ENCODE measurements around the gene CCDC69.
"Not testable (repeated sequence)": the region's sequence is repeated elsewhere in the genome, so short reads cannot be mapped to it uniquely, and the experiment has no call there.

The CCDC69 gene

GRCh38 chr5:151244206-151244605 lies 20.3 kb upstream of the CCDC69 start:
- no peak for DNase-seq

DNA sequence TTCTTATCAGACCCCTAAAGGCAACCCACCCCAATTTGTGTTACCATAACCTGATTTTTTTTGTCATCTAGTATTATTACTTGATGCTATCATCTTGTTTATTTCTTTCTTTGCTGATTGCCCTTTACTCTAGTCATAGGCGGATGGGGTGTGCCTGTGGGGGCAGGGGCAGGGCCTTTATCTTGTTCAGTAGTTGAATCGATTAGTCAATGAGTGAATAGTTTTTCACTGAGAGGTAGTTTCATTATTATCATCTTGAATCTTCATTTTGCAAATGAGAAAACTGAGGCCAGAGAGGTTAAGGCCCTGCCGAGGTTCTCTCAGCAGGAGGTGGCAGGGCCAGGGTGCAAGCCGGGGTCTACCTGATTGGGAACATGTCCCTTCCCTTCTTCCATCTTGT lies 19.7 kb upstream of the CCDC69 start:
- DNase-seq = no peak

- DNase-seq = no peak
Observed at GRCh38 chr5:151243127-151243526, 19.2 kb upstream of the CCDC69 start.

GRCh38 chr5:151240924-151241635 lies 17.2 kb upstream of the CCDC69 start:
- DNase-seq = no peak

GRCh38 chr5:151240268-151240835 lies 16.5 kb upstream of the CCDC69 start:
- not testable (repeated sequence) for DNase-seq

GRCh38 chr5:151239237-151239861 lies 15.5 kb upstream of the CCDC69 start:
- DNase-seq = peak in 1 of 2 donors; percentile 18

DNA sequence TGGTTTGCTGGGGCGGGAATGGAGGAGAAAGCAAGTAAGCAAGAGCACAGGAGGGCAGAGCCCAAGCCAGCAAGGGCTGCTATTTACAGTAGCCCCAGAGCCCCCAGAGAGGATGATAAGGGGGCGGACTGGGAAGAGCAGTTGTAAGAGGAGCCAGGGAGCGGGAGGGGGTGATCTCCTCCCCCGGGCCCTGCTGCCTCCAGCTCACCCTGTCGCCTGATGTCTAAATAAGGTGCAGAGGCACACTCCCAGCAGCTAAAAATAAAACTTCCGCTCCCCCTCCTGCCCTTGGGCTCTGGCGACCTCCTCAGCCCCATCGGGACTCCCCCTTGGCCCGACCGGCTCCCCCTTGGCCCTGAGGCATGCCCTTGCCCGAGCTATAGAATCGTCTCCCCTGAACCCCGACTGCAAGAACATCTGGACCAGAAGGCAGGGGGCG lies 14.4 kb upstream of the CCDC69 start:
- DNase-seq = no peak

DNA sequence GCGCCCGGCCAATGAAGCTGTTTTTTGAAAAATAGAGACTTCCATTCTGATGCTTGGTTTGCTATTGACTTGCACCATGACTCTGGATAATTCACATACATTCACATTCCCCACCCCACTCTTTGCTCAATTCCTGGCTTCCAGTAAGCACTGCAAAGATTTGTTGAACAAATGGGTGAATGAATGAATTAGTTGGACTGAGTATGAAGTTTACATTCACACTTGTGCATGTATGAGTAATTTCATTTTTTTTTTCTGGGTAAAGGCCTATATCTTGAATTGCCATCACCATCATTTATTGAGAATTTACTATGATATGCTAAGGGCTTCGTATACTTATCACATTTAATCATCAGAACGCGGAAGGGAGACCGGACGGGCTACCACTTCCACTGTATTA lies 13.8 kb upstream of the CCDC69 start:
- no peak for DNase-seq

DNA sequence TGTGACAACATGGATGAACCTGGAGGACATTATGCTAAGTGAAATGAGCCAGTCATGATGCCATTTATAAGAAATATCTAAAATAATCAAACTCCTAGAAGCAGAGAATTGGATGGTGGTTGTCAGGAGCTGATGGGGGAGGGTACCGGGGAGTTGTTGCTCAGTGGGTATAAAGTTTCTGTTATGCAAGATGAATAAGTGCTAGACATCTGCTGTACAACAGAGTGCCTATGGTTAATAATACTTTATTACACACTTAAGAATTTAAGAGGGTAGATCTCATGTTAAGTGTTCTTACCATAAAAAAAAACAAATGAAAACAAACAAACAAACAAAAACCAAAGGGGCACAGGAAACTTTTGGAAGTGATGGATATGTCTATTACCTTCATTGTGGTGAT lies 13.0 kb upstream of the CCDC69 start:
- DNase-seq = no peak

DNA sequence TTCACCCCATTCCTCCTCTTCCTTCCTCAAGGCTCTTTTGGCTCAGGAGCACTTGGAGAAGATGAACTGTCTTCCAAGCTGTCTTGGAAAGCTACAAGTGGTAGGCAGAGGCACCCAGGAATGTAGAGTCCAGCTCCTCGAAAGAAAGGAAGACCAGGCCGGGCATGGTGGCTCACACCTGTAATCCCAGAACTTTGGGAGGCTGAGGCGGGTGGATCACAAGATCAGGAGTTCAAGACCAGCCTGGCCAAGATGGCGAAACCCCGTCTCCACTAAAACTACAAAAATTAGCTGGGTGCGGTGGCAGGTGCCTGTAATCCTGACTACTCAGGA lies 11.3 kb upstream of the CCDC69 start:
- DNase-seq = not testable (repeated sequence)

GRCh38 chr5:151234476-151235238 lies 10.8 kb upstream of the CCDC69 start:
- DNase-seq = no peak

DNA sequence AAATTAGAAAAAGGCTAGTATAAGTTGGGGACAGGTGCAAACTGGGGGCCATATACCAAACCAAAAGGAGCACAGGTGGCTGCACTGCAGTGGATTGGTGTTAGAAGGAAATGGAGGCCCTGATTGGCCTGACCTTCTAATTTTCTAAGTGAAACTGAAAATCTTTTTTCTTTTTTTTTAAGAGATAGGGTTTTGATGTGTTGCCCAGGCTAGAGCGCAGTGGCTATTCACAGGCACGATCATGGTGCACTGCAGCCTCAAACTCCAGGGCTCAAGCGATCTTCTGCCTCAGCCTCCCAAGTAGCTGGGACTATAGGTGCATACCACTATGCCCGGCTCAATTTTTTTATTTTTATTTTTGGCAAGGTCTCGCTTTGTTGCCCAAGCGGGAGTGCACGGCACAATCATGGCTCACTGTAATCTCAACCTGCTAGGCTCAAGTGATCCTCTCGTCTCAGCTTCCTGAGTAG lies 9.8 kb upstream of the CCDC69 start:
- no peak for DNase-seq

DNA sequence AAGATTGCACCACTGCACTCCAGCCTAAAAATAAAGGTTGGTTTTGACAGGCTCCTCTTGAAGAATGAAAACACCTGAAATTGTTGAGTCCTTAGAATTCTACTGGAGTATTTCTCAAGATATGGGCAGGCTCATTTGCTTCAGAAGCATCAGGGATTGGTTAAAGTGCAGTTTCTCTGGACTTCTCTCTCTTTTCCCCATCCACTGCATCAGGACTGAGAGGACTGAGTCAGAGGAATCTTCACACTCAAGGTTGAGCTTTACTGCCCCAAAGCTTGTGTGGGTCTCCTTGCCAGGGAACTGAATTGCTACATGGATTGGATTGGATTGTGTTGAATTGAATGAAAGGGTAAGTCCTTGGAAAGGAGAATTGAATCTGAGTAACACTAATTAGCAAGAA lies 7.5 kb upstream of the CCDC69 start:
- DNase-seq = no peak

- no peak for DNase-seq
Observed at GRCh38 chr5:151230048-151230680, 6.3 kb upstream of the CCDC69 start.

- DNase-seq = no peak
Observed at GRCh38 chr5:151228986-151229385, 5.1 kb upstream of the CCDC69 start.

GRCh38 chr5:151227918-151228447 lies 4.1 kb upstream of the CCDC69 start:
- no peak for DNase-seq

DNA sequence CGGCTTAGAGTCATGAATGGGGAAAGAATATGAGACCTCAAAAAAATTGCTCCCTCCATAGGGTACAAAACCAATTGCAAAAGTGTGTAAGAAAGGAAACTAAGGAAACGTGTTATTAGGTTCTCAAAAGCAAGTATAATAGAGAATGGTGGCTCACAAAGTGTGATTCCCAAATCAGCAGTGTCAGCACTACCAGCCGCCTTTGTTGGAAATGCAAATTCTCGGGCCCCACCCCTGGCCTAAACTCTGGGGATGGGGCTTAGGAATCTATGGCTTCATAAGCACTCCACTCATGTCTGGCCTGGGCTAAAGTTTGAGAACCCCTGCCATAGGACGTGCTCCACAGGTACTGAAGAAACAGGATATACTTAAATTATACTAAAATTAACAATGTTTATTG lies 1.6 kb upstream of the CCDC69 start:
- DNase-seq = no peak

GRCh38 chr5:151225071-151225470 lies 1.2 kb upstream of the CCDC69 start:
- no peak for DNase-seq

- no peak for DNase-seq
Observed at GRCh38 chr5:151224372-151224771, 480 bp upstream of the CCDC69 start.

DNA sequence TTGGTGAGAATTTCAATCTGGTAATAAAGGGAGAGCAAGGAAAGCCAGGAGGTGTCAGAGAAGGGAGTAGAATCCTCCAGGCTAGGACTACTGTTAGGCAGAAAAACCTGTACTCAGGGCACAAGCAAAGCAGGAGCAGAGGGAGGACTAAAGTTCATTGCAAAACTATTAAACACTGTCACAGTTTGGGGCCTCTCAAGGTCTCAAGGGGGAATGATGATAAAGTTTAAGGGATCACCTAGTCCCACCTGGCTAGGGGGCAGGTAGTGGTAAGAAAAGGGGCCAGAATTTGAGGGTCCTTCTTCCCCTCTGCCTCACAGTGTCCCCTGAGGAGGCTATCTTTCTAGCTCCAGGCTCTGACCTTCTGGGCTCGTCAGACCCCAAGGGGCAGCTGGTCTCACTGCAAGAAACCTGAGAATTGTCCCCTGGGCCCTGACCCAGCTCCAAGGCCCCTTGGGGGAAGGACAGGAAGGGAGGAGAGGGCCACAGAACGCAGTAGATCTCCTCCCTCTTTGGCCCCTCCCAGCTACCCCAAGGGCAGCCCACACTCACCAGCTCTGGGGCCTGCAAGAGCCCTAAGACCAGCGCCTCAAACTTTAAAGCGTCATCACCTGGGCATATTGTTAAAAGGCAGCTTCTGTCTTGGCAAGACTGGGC lies 974 bp downstream of the CCDC69 start:
- no peak for DNase-seq

DNA sequence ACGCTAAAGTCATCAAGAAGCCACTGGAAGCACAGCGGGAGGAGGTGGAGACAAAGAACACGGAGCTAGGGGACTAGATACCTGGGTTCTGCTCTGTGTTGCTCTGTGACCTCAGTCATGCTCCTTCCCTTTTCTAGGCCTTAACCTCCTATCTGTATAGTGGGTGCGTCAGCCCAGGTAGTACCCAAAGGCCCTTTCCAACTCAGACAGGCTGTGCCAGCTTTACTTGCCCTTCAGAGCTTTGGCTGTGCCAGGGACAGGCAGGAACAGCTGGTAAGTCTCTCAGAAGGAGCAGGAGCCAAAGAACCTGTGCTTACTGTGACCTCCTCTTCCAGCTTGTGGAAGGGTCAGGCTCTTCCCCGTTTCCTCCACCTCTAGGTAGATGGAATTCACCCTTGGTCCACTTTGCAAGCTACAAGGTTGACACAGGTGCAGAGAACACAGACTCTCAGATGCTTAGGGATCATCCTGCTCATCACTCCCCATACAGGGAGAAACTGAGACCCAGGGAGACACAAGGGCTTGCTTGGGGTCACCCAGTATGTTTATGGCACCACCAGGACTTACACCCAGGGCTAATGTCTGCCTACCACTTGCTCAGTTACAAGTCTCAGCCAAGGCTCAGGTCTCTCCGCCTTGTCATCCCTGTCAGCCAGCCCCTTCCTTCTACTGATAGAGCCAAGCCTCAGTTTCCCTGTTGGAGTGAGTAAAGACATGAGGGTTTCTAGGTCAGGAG lies 1.7 kb downstream of the CCDC69 start:
- no peak for DNase-seq

DNA sequence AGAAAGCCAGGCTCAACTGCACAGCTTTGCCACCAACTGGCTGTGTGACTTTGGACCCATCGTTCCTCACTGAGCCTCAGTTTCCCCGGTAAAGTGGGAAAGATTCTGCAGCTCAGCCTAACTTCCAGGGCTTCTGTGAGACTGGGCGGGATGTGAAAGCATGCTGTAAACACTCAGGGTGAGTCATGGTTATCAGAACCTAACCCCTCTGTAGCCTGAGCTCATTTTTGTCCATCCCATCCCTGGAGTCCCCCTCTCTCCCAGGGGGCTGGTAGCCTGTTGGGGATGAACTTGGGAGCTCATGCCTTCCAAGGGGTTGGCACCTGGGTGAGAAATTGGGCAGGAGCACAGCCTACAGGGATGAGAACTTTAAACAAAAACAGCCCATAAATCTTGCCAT lies 2.3 kb downstream of the CCDC69 start:
- DNase-seq = no peak
